ENCODE data around the gene CAMK2B.

Gene CAMK2B

DNA sequence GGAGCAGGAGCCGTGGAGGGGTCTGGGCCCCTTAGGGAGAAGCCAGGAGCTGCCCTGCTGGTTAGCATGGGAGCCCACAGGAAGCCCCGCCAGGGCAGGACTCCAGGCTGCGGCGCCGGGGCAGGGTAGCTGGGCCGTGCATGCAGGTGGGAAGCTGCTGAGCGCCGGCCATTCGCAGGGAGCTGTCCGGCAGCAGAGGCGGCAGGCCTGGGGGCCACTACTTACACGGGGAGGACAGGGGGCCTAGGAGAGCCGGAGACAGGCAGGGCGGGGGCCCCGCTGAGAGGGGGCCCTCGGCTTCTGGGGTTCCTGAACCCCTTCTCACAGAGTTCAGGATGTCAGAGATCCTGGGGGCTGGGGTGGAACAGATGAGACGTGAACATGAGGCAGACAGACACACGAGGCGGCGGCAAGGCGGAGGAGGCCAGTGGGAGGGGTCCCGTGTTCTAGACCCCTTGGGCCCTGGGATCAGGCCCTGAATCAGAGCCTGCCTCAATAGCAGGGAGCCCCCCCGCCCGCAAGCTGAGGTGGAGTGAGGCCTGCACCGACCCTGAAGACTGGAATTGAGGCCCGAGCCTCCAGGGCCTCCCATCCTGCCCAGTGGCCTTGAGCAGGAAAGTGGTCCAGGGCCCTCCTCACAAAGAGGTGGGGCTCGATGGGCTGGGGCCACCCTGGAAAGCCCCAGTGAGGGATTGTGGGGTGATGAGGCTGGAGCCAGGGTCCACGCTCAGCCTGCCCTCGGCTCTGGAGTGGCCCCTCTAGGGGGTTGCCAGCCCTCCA, 96.6 kb downstream of the CAMK2B start:
- TF ChIP-seq EZH2 (optimal IDR thresholded peaks at IDR 0.05; ENCODE audit: low read depth, low read length) (no peak), EZH2phosphoT487 (IDR thresholded peaks at IDR 0.05; ENCODE audit: low read length) (no peak)
- TF ChIP-seq, protein P1, sequence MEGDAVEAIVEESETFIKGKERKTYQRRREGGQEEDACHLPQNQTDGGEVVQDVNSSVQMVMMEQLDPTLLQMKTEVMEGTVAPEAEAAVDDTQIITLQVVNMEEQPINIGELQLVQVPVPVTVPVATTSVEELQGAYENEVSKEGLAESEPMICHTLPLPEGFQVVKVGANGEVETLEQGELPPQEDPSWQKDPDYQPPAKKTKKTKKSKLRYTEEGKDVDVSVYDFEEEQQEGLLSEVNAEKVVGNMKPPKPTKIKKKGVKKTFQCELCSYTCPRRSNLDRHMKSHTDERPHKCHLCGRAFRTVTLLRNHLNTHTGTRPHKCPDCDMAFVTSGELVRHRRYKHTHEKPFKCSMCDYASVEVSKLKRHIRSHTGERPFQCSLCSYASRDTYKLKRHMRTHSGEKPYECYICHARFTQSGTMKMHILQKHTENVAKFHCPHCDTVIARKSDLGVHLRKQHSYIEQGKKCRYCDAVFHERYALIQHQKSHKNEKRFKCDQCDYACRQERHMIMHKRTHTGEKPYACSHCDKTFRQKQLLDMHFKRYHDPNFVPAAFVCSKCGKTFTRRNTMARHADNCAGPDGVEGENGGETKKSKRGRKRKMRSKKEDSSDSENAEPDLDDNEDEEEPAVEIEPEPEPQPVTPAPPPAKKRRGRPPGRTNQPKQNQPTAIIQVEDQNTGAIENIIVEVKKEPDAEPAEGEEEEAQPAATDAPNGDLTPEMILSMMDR (IDR thresholded peaks at IDR 0.05; ENCODE audit: low read length), result no peak
- no peaks in the 10 kb centered on the region for H4K20me1 ChIP-seq (ENCODE audit: insufficient read depth, low read length)
- no peaks in the 10 kb centered on the region for H3K79me2 ChIP-seq (ENCODE audit: low read length)
- H3K4me3 ChIP-seq (ENCODE audit: low read length), result no peak overlapping the region
- no peaks in the 10 kb centered on the region for H3F3A ChIP-seq (ENCODE audit: insufficient read depth, low read length)
- no peaks in the 10 kb centered on the region for H3K36me3 ChIP-seq (replicated peaks; ENCODE audit: insufficient read depth, low read length)
- H3K9me3 ChIP-seq (replicated peaks; ENCODE audit: insufficient read depth, low read length), result no peaks in the 10 kb centered on the region
- no peaks in the 10 kb centered on the region for H3K4me1 ChIP-seq (ENCODE audit: low read length)
- no peaks in the 10 kb centered on the region for H3K9me2 ChIP-seq (replicated peaks; ENCODE audit: insufficient read depth, low read length)
- no peak overlapping the region for H3K9ac ChIP-seq (ENCODE audit: low read length)
- no peak overlapping the region for H2AFZ ChIP-seq (ENCODE audit: low read length)
- H3K27me3 ChIP-seq (replicated peaks; ENCODE audit: insufficient read depth, low read length), result peaks cover 89% of the 10 kb centered on the region
- no peak for DNase-seq
- no peak overlapping the region for H3K4me2 ChIP-seq (ENCODE audit: low read depth, low read length)
- no peak overlapping the region for H3K27ac ChIP-seq (ENCODE audit: low read length)

DNA sequence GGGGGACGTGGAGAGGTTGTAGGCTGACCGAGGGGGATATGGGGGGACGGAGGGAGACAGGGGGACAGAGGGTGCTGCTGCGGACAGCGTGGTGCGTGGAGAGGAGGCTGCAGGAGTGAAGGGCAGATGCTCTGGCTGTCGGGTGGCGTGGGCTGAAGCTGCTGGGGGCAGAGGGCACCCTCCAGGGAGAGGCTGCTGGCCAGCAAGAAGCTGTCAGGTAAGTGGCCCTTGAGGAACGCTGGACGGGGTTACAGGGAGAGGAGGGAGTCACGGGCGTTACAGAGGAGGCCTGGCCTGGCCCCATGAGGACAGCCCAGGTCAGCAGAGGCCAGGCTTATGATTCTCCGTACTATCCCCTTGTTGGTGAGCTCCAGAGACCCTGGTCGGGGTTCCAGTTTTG, 97.5 kb downstream of the CAMK2B start:
- Histone ChIP-seq H3K9me3 (replicated peaks; ENCODE audit: insufficient read depth, low read length) (no peaks in the 10 kb centered on the region), H3K27ac (ENCODE audit: low read length) (no peak overlapping the region), H3K4me1 (ENCODE audit: low read length) (no peaks in the 10 kb centered on the region), H3K79me2 (ENCODE audit: low read length) (no peaks in the 10 kb centered on the region), H4K20me1 (ENCODE audit: insufficient read depth, low read length) (no peaks in the 10 kb centered on the region), H3F3A (ENCODE audit: insufficient read depth, low read length) (no peaks in the 10 kb centered on the region), H3K4me2 (ENCODE audit: low read depth, low read length) (no peak overlapping the region), H3K4me3 (ENCODE audit: low read length) (no peak overlapping the region), H3K9ac (ENCODE audit: low read length) (no peak overlapping the region), H3K9me2 (replicated peaks; ENCODE audit: insufficient read depth, low read length) (no peaks in the 10 kb centered on the region), H3K27me3 (replicated peaks; ENCODE audit: insufficient read depth, low read length) (peaks cover 86% of the 10 kb centered on the region), H2AFZ (ENCODE audit: low read length) (no peak overlapping the region), H3K36me3 (replicated peaks; ENCODE audit: insufficient read depth, low read length) (no peaks in the 10 kb centered on the region)
- DNase-seq, result no peak
- TF ChIP-seq, protein P1 (IDR thresholded peaks at IDR 0.05; ENCODE audit: low read length), result no peak
- TF ChIP-seq EZH2phosphoT487 (IDR thresholded peaks at IDR 0.05; ENCODE audit: low read length), result no peak
- TF ChIP-seq EZH2 (optimal IDR thresholded peaks at IDR 0.05; ENCODE audit: low read depth, low read length), result no peak

- Histone ChIP-seq H3F3A (ENCODE audit: insufficient read depth, low read length) (no peaks in the 10 kb centered on the region), H3K4me1 (ENCODE audit: low read length) (no peaks in the 10 kb centered on the region), H3K27me3 (replicated peaks; ENCODE audit: insufficient read depth, low read length) (peaks cover 75% of the 10 kb centered on the region), H3K27ac (ENCODE audit: low read length) (no peak overlapping the region), H3K9me2 (replicated peaks; ENCODE audit: insufficient read depth, low read length) (no peaks in the 10 kb centered on the region), H3K4me3 (ENCODE audit: low read length) (no peak overlapping the region), H3K4me2 (ENCODE audit: low read depth, low read length) (no peak overlapping the region), H2AFZ (ENCODE audit: low read length) (no peak overlapping the region), H3K9me3 (replicated peaks; ENCODE audit: insufficient read depth, low read length) (no peaks in the 10 kb centered on the region), H3K79me2 (ENCODE audit: low read length) (no peaks in the 10 kb centered on the region), H3K9ac (ENCODE audit: low read length) (no peak overlapping the region), H4K20me1 (ENCODE audit: insufficient read depth, low read length) (no peaks in the 10 kb centered on the region), H3K36me3 (replicated peaks; ENCODE audit: insufficient read depth, low read length) (no peaks in the 10 kb centered on the region)
- no peak for DNase-seq
- TF ChIP-seq EZH2 (optimal IDR thresholded peaks at IDR 0.05; ENCODE audit: low read depth, low read length) (no peak), EZH2phosphoT487 (IDR thresholded peaks at IDR 0.05; ENCODE audit: low read length) (no peak)
- TF ChIP-seq, protein P1 (IDR thresholded peaks at IDR 0.05; ENCODE audit: low read length), result no peak
Observed at GRCh38 chr7:44226396-44226753, 99.0 kb downstream of the CAMK2B start.

Data from MM.1S (cell line).